ENCODE results near the gene FAM25G.
"Not testable (repeated sequence)": the region's sequence is repeated elsewhere in the genome, so short reads cannot be mapped to it uniquely, and the experiment has no call there.

DNA sequence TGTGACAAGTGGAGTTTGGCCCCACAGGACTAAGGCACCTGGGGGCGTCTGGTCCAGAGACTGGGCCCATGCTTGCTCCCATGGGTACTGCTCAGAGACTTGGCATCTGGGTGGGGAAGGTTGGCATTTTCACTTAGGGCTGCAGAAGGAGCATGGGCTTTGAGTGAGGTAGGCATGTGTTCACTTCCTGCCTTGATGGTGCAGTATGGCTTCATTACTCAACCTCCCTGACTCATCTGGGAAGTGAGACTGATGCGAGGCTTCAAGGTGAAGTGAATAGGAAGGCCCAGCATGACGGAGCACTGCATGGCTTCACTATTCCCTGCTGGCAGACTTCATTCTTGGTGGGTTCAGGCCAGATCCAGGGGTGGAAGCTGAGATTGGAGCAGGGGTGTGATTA lies 18.9 kb downstream of the FAM25G start:
- TF ChIP-seq, protein P1, sequence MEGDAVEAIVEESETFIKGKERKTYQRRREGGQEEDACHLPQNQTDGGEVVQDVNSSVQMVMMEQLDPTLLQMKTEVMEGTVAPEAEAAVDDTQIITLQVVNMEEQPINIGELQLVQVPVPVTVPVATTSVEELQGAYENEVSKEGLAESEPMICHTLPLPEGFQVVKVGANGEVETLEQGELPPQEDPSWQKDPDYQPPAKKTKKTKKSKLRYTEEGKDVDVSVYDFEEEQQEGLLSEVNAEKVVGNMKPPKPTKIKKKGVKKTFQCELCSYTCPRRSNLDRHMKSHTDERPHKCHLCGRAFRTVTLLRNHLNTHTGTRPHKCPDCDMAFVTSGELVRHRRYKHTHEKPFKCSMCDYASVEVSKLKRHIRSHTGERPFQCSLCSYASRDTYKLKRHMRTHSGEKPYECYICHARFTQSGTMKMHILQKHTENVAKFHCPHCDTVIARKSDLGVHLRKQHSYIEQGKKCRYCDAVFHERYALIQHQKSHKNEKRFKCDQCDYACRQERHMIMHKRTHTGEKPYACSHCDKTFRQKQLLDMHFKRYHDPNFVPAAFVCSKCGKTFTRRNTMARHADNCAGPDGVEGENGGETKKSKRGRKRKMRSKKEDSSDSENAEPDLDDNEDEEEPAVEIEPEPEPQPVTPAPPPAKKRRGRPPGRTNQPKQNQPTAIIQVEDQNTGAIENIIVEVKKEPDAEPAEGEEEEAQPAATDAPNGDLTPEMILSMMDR (IDR thresholded peaks at IDR 0.05; ENCODE audit: insufficient read depth, low read length, poor library complexity, severe bottlenecking), result not testable (repeated sequence)
- not testable (repeated sequence) for TF ChIP-seq EZH2phosphoT487 (conservative IDR thresholded peaks at IDR 0.05; ENCODE audit: low read length)
